Raji (cell line): ENCODE results near the gene FAM118B.

Experiments
- POLR2A ChIP-seq: IDR thresholded peaks from 2 replicates; pipeline ENCODE4 v1.6.1; 2011; ENCODE audit warnings: low read depth, low read length, control low read depth; ENCODE audit not compliant: insufficient read depth

Gene FAM118B

DNA sequence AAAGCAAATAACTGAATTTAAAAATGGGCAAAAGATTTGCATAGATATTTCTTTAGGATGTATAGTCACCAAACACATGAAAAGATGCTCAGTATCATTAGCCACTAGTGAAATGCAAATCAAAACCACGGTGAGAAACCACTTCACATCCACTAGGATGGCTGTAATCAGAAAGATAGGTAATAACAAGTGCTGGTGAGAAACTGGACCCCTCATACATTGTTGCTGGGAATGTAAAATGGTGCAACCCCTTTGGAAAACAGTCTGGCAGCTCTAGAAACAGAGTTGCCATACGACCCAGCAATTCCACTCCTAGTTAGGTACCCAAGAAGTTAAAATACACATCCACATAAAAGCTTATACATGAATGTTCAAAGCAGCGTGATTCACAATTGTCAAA, 16.5 kb upstream of the FAM118B start:
- no peak for TF ChIP-seq POLR2A

DNA sequence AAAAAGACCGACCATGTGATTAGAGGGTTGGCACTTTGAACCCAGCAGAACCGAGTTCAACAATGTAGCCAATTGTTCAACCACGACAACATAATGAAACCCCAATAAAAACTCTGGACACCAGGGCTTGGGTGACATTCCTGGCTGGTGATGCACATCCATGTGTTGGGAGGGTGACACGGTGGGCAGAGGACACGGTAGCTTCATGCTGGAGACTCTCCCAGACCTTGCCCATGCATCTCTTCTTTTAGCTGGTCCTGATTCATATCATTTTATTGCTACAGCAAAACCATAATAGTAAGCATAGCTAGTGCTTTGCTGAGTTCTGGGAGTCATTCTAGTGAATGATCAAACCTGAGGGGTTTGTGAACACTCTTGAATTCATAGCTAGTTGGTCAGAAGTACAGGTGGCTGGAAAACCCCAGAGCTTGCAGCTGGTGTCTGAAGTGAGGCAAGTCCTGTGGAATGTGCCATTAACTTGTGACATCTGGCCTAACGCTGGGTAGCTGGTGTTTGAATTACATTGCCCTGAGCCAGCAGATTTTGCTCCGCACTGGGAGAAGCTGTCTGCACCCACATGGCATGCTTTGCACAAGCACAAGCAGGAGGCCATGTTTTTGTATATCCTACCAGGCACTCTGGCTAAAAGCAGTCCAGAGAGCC, 14.2 kb upstream of the FAM118B start:
- TF ChIP-seq POLR2A = no peak

DNA sequence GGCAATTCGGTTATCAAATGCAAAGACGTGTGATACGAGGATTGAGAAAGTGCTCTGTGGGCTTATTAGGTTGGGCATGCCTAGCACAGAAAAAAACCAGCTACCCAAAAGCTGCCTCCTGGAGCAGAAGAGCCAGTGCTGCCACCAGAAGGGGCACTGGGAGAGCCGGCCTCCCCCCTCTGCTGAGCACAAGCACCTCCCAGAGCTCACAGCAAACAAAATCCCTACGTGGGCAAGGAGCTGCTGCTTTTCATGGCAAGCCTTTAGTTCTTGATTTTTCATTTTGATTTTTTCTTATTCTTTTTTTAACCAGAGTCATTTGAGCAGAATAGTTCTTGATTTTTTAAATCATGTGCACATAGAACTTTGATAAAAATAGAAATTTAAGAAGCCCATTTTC, 12.9 kb upstream of the FAM118B start:
- TF ChIP-seq POLR2A = no peak

- no peak for TF ChIP-seq POLR2A
These were observed 8.8 kb upstream of the FAM118B start for GRCh38 chr11:126202646-126203359.

DNA sequence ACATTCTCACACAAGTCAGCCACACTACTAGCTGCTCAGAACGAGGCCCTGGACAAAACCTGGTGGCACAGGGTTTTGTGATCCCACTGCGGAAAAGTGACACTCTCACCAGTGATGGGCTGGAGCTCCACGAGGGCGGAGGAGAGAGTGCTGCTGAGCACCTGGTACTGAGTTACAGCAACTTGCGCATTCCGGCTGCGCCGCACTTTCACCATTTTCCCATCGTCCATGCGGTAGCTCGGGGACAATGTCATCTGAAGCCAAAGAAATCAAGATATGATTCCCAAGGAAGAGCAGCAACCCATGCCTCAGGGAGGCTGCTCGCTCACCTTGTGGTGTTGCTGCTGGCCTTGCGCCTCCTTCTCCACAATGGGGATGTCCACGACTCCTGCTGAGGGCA, 6.2 kb upstream of the FAM118B start:
- no peak for TF ChIP-seq POLR2A

DNA sequence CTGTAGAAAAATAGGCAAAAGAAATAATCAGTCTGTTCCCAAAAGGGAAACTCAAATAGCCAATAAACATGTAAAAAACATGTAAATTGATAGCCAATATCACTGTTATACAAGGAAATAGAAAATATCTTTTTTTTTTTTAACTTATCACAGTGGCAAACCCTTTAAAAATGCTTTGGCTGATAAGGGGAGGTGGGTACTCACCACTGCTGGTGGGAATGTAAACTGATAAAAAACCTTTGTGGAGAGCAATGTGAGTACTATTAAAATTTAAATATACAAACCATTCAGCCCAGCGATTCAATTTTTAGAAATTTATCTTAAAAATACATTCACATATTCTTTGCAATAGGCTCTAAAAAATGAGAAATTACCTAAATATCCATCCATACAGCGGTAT, 3.7 kb upstream of the FAM118B start:
- no peak for TF ChIP-seq POLR2A

DNA sequence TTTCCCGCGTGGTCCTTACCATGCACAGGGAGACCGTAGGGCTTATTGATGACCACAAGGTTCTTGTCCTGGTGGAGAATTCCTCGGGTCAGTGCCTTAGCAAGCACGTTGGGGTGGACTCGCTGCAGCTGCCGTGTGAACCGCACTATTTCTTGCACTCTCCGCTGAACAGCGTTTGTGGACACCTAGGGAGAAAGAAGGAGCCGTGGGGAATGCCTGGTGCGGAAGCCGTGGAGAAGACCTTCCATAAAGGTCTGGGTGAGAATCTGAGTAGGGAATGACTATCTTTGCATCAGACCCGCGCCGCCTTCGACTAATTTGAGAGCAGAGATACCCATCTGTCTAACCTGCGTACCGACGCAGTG, 729 bp upstream of the FAM118B start:
- no peak for TF ChIP-seq POLR2A

DNA sequence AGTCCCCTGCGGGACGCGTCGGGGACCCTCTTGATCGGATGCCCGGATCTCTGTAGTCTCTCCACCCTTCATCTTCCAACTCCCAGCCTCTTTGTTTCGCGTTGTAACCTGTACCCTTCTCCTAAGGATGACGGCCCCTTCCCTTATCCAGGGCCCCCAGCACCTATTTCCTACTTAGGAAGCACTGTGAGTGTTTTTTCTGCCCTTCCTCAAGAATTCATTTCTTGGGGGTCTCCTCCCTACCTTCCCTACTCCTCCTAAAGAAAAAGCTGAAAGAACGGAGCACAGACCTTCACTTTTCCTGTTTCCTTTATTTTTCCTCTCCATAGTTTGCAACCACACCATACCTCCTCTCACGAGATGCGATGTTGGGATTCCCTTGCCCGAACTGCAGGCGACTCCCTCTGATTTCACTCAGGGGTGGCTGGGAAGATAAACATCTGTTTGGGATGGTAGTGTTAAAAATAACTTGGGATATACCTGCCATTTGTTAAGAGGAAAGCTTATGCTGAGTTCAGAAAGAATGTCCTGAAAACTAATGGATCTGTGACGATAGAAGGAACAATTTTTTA, 593 bp downstream of the FAM118B start:
- TF ChIP-seq POLR2A = no peak

GRCh38 chr11:126214441-126214840, 2.9 kb downstream of the FAM118B start:
- TF ChIP-seq POLR2A = no peak

- no peak for TF ChIP-seq POLR2A
These were observed 3.3 kb downstream of the FAM118B start for GRCh38 chr11:126214841-126215240.

GRCh38 chr11:126216526-126217305, 5.1 kb downstream of the FAM118B start:
- no peak for TF ChIP-seq POLR2A

GRCh38 chr11:126217491-126217890, 5.9 kb downstream of the FAM118B start:
- TF ChIP-seq POLR2A = no peak

DNA sequence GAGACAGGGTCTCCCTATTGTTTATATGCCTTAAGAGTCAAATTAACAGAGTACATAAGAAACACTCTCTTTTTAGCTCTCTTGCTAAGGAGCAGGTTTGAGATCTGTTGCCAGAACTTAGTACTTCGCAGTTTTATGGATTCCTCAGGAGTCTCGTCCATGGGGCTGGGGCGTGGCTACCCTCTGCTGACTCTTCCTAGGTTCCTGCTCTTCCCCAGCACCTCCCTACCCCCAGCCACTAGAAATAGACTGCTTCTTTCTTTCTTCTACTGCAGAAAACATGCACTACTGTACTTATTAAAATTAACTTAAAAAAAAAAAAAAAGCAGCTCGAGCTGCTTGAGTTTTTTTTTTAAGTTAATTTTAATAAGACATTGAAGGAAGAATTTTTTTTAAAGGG, 8.0 kb downstream of the FAM118B start:
- no peak for TF ChIP-seq POLR2A

GRCh38 chr11:126224647-126225294, 13.2 kb downstream of the FAM118B start:
- no peak for TF ChIP-seq POLR2A

DNA sequence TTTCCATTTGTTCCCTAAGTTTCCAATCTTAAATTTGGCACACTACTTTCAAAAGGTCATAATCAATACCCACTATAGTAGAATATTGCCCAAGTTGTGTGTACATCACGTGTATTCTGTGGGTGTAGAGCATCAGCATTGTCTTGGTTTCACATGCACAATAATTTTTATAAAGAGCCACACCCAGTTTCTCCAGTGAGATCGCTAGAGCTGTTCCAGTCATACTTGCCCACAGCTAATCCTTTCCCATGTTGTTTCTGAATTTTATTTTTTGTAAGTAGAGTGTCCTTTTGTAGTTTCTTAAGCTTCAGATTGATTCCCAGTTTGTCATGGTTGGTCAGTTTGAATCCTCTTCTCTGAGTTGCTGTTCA, 13.7 kb downstream of the FAM118B start:
- no peak for TF ChIP-seq POLR2A
